Gastroesophageal sphincter (tissue), 3 donors: ENCODE data around the gene SLC1A4.

Experiments
- CTCF ChIP-seq, 4 experiments: fragments of 200-600 bp in 2 of 4; fragments of 450-650 bp in 2 of 4; sonication (generic) in 1 of 4; IDR thresholded peaks; one replicate each; pipeline ENCODE4 v1.5.1; 2017 to 2019; ENCODE audit warnings: antibody characterized with exemption in 4 of 4, mild to moderate bottlenecking in 2 of 4, moderate library complexity in 2 of 4
- EP300 ChIP-seq: sonication (generic); formaldehyde crosslinking; IDR thresholded peaks from one replicate; pipeline ENCODE4 v1.6.1; 2017; ENCODE audit warnings: antibody characterized with exemption, mild to moderate bottlenecking
- POLR2A ChIP-seq, 2 donors: fragments of 450-650 bp; IDR thresholded peaks; one replicate each; pipeline ENCODE4 v1.6.1; 2017; ENCODE audit warnings: antibody characterized with exemption in 2 of 2, mild to moderate bottlenecking in 2 of 2, moderate library complexity in 1 of 2

DNA sequence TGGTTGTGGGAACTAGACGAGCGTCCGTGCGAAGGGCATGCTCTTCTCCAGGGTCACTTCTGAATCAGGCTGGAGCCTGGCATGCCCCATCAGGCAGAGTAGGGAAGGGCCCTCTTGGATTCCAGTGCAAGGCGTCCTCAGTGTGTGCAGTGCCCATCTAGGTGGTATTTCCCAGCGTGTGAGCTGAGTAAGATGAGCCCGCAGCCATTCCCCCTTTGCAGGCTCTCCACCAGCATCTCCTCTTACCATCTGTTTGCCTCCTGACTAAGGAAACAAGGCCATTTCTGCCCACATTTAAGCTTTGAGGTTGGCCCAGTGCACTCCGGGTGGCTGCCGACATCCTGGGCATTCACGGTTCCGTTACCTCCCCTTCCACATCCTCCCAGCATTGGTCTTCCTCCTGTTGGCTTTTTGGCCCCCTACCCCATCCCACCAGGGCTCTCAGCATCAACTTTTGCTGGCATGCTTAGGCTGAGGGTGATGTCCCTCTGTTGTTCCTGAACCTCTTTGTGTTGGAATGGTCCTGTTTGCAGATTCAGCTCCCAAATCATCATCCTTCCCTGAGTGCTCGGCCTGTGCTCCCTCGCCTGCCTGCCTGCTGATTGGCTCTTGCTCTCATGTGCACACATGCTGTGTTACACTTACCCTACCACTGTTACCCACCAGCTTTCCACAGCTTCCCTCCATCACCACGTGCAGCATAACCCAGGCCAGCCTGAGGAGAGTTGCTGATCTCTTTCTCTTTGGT is 78.8 kb downstream of the SLC1A4 start:
- no peak for TF ChIP-seq EP300
- no peak for TF ChIP-seq CTCF (IDR thresholded peaks at IDR 0.05)
- no peak for TF ChIP-seq POLR2A (IDR thresholded peaks at IDR 0.05)
